Measurements from ENCODE around the gene SLC66A3.

- TF ChIP-seq CTCF (optimal IDR thresholded peaks at IDR 0.05 in 1 of 3, IDR thresholded peaks at IDR 0.05 in 1 of 3, conservative IDR thresholded peaks at IDR 0.05 in 1 of 3; ENCODE audit: extremely low read depth in 1 of 3, insufficient read depth in 2 of 3, low read length in 3 of 3) (no peak), EZH2 (IDR thresholded peaks at IDR 0.05; ENCODE audit: low read length) (no peak)
Observed at GRCh38 chr2:11131166-11131920, 23.9 kb upstream of the SLC66A3 start.
